HCT116 (cell line): ENCODE measurements around the gene FAIM2. TPM values are rescaled to one million over a fixed set of nuclear protein-coding genes. Genes with fewer than 3 reads are reported as not detected.

Experiments used
- ATAC-seq: fragments of 200-7000 bp; cut with Tn5 transposase; 2 replicates; pipeline ENCODE4 v1.9.1; 2020; ENCODE audit warnings: mild to moderate bottlenecking, moderate library complexity
- BruUV-seq: library from RNA; stranded (reverse); fragments of 400-500 nt; replicated peaks from 2 replicates; lab custom pipeline; 2021; lab: Mats Ljungman, UMichigan
- CTCF ChIA-PET: fragments of 300-600 bp; sonication (Branson Sonifier 250); formaldehyde crosslinking; loops from one replicate; lab custom pipeline; 2021; ENCODE audit warnings: antibody characterized with exemption; lab: Charles Lee
- POLR2A ChIA-PET: fragments of 300-600, 350-600 bp; sonication (Branson Sonifier 250); formaldehyde crosslinking; loops from one replicate; lab custom pipeline; 2021; ENCODE audit warnings: antibody characterized with exemption; lab: Charles Lee
- RAD21 ChIA-PET, 2 experiments: fragments of 300-600 bp; sonication (Branson Sonifier 250); formaldehyde crosslinking; loops; one replicate each; lab custom pipeline; 2023; ENCODE audit warnings: low total read pairs in 2 of 2; ENCODE audit not compliant: uncharacterized antibody in 2 of 2, unreplicated experiment in 2 of 2, low non-redundant PET in 1 of 2; lab: Charles Lee
- DNase-seq: peaks from one replicate; pipeline ENCODE4 v3.0.0-alpha.2; 2010; ENCODE audit warnings: low read depth, low spot score
- H2AFZ ChIP-seq: fragments of 200-600 bp; shearing (Covaris generic), sonication (generic); 2 replicates; pipeline ENCODE4 v1.6.1; 2017; ENCODE audit warnings: low read depth, mixed run types, mixed read lengths, antibody characterized with exemption, low read length; ENCODE audit not compliant: poor library complexity, severe bottlenecking
- H3K27ac ChIP-seq: 2 replicates; pipeline ENCODE4 v1.5.1; 2012; ENCODE audit warnings: low read depth, low read length
- H3K27me3 ChIP-seq: fragments of 200-600 bp; sonication (generic); 2 replicates; pipeline ENCODE4 v1.6.1; 2016; ENCODE audit warnings: mixed run types, low read length, mixed read lengths; ENCODE audit not compliant: insufficient read depth
- H3K36me3 ChIP-seq, 2 experiments: fragments of 200-500 bp in 1 of 2; fragments of 200-600 bp in 1 of 2; sonication (Bioruptor generic) in 1 of 2; sonication (generic) in 1 of 2; 2 replicates each; pipeline versions ENCODE4 v1.5.1 to v1.6.1; 2014 to 2016; ENCODE audit warnings: low read length in 2 of 2, inconsistent platforms in 1 of 2, mixed read lengths in 1 of 2, mixed run types in 1 of 2; ENCODE audit not compliant: insufficient read depth in 2 of 2, control insufficient read depth in 1 of 2
- H3K4me1 ChIP-seq, 2 experiments: fragments of 200-600 bp in 1 of 2; sonication (generic) in 1 of 2; 2 replicates each; pipeline versions ENCODE4 v1.5.1 to v1.6.1; 2012 to 2017; ENCODE audit warnings: low read length in 2 of 2, inconsistent platforms in 1 of 2, mild to moderate bottlenecking in 1 of 2, mixed read lengths in 1 of 2, mixed run types in 1 of 2, moderate library complexity in 1 of 2; ENCODE audit not compliant: insufficient read depth in 2 of 2, control insufficient read depth in 1 of 2
- H3K4me2 ChIP-seq: fragments of 200-600 bp; sonication (generic); 2 replicates; pipeline ENCODE4 v1.6.1; 2017; ENCODE audit warnings: mixed run types, low read length, mixed read lengths
- H3K4me3 ChIP-seq, 2 experiments: fragments of 200-600 bp in 1 of 2; sonication (generic) in 1 of 2; replicated peaks in 1 of 2; 2 replicates each; pipeline ENCODE4 v1.5.1; 2011 to 2016; ENCODE audit warnings: low read length in 2 of 2, control low read depth in 1 of 2, low read depth in 1 of 2, mild to moderate bottlenecking in 1 of 2, mixed read lengths in 1 of 2, mixed run types in 1 of 2
- H3K79me2 ChIP-seq: fragments of 200-600 bp; sonication (generic); 2 replicates; pipeline ENCODE4 v1.6.1; 2017; ENCODE audit warnings: mild to moderate bottlenecking, mixed run types, low read length, moderate library complexity, mixed read lengths; ENCODE audit not compliant: insufficient read depth
- H3K9ac ChIP-seq: fragments of 200-600 bp; sonication (generic); 2 replicates; pipeline ENCODE4 v1.6.1; 2016; ENCODE audit warnings: low read length, mixed read lengths
- H3K9me2 ChIP-seq: fragments of 200-600 bp; sonication (generic), shearing (Covaris generic); 2 replicates; pipeline ENCODE4 v1.6.1; 2017; ENCODE audit warnings: mixed run types, mild to moderate bottlenecking, moderate library complexity; ENCODE audit not compliant: insufficient read depth
- H3K9me3 ChIP-seq, 2 experiments: fragments of 200-500 bp in 1 of 2; fragments of 200-600 bp in 1 of 2; sonication (Bioruptor generic) in 1 of 2; sonication (generic) in 1 of 2; 2 replicates each; pipeline ENCODE4 v1.6.1; 2014 to 2017; ENCODE audit warnings: low read length in 2 of 2, mixed read lengths in 2 of 2, inconsistent platforms in 1 of 2, low read depth in 1 of 2, mild to moderate bottlenecking in 1 of 2, mixed run types in 1 of 2, moderate library complexity in 1 of 2; ENCODE audit not compliant: control insufficient read depth in 1 of 2, insufficient read depth in 1 of 2
- H4K20me1 ChIP-seq: fragments of 200-600 bp; sonication (generic), shearing (Covaris generic); 2 replicates; pipeline ENCODE4 v1.6.1; 2017; ENCODE audit warnings: mixed run types, mild to moderate bottlenecking, moderate library complexity; ENCODE audit not compliant: insufficient read depth
- CBX3 ChIP-seq: IDR thresholded peaks from 2 replicates; pipeline ENCODE4 v1.6.1; 2012; ENCODE audit warnings: low read depth
- CEBPB ChIP-seq: IDR thresholded peaks from 2 replicates; pipeline ENCODE4 v1.6.1; 2012; ENCODE audit warnings: low read depth
- EGR1 ChIP-seq: IDR thresholded peaks from 2 replicates; pipeline ENCODE4 v1.6.1; 2012; ENCODE audit warnings: low read depth
- EZH2 ChIP-seq: fragments of 200-600 bp; sonication (generic); IDR thresholded peaks from 2 replicates; pipeline ENCODE4 v1.6.1; 2017; ENCODE audit warnings: antibody characterized with exemption, mixed run types
- EZH2phosphoT487 ChIP-seq: fragments of 200-600 bp; IDR thresholded peaks from 2 replicates; pipeline ENCODE4 v1.6.1; 2018; ENCODE audit warnings: antibody characterized with exemption, borderline replicate concordance
- JUND ChIP-seq: IDR thresholded peaks from 2 replicates; pipeline ENCODE4 v1.6.1; 2012
- POLR2A ChIP-seq: IDR thresholded peaks from 2 replicates; pipeline ENCODE4 v1.7.0; 2011; ENCODE audit warnings: borderline replicate concordance; ENCODE audit not compliant: insufficient read depth, insufficient read length; ENCODE audit errors: extremely low read depth
- POLR2AphosphoS5 ChIP-seq: IDR thresholded peaks from 2 replicates; pipeline ENCODE4 v1.6.1; 2011; ENCODE audit warnings: mild to moderate bottlenecking, low read depth, low read length, moderate library complexity
- RAD21 ChIP-seq: IDR thresholded peaks from 2 replicates; pipeline ENCODE4 v1.6.1; 2012; ENCODE audit warnings: low read depth, mild to moderate bottlenecking
- SIN3A ChIP-seq: IDR thresholded peaks from 2 replicates; pipeline ENCODE4 v1.6.1; 2012; ENCODE audit warnings: low read depth
- SRF ChIP-seq: IDR thresholded peaks from 2 replicates; pipeline ENCODE4 v1.6.1; 2012; ENCODE audit warnings: low read depth
- TCF7L2 ChIP-seq: IDR thresholded peaks from 2 replicates; pipeline ENCODE4 v1.7.0; 2011; ENCODE audit warnings: borderline replicate concordance, inconsistent platforms; ENCODE audit not compliant: insufficient read depth, insufficient read length; ENCODE audit errors: extremely low read depth
- ZBTB33 ChIP-seq: IDR thresholded peaks from 2 replicates; pipeline ENCODE4 v1.6.1; 2011; ENCODE audit warnings: mild to moderate bottlenecking, low read length, moderate library complexity; ENCODE audit not compliant: insufficient replicate concordance; ENCODE audit errors: extremely low read depth
- ZNF274 ChIP-seq: fragments of 200-500 bp; sonication (Bioruptor generic); IDR thresholded peaks from 2 replicates; pipeline ENCODE4 v1.6.1; 2014; ENCODE audit warnings: mild to moderate bottlenecking, low read depth, low read length, inconsistent platforms
- intact Hi-C: fragments of 100-400 bp; cut with micrococcal nuclease; formaldehyde crosslinking; loops from 2 replicates; pipeline ENCODE4 v1.10.0; 2022
- total RNA-seq: library from RNA; stranded (reverse); gene quantifications from one replicate; pipeline ENCODE4 v1.2.1, GENCODE V29; 2021; ENCODE audit not compliant: unreplicated experiment
- TF ChIP-seq, protein P1 (sequence below): IDR thresholded peaks from 2 replicates; pipeline ENCODE4 v1.6.1; 2012

FAIM2 gene
- total RNA-seq, 1 experiment from 2014 or later: not detected

- POLR2A ChIA-PET: no interaction called here
Observed at GRCh38 chr12:49899286-49899843, 4.3 kb downstream of the FAIM2 start.

More at GRCh38 chr12:49899286-49899843, 4.3 kb downstream of the FAIM2 start:
- DNase-seq (no peak), ATAC-seq (no peak)
- Histone ChIP-seq H3K4me3 (no peak overlapping the region), H3K27ac (no peak overlapping the region), H3K36me3 (no peaks in the 10 kb centered on the region), H3K4me2 (no peak overlapping the region), H2AFZ (no peak overlapping the region), H3K9me3 (no peaks in the 10 kb centered on the region), H3K4me1 (peaks cover 0 to 5% of the 10 kb centered on the region in 2 experiments; a peak in 2 of 4 replicates), H3K9ac (no peak overlapping the region), H4K20me1 (no peaks in the 10 kb centered on the region), H3K27me3 (peaks cover 3% of the 10 kb centered on the region; the same call in 1 of the 2 replicates), H3K9me2 (no peaks in the 10 kb centered on the region), H3K79me2 (no peaks in the 10 kb centered on the region)
- intact Hi-C loops: no loop called here
- BruUV-seq: no TSS peak
- TF ChIP-seq, protein P1, sequence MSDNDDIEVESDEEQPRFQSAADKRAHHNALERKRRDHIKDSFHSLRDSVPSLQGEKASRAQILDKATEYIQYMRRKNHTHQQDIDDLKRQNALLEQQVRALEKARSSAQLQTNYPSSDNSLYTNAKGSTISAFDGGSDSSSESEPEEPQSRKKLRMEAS: no peak
- TF ChIP-seq ZBTB33 (no peak), EZH2 (no peak), SIN3A (no peak), JUND (no peak), EGR1 (no peak), POLR2AphosphoS5 (no peak), CBX3 (no peak), TCF7L2 (no peak), ZNF274 (no peak), SRF (no peak), POLR2A (no peak), EZH2phosphoT487 (no peak), RAD21 (no peak), CEBPB (no peak)
- RAD21 ChIA-PET: no interaction called here
- CTCF ChIA-PET: no interaction called here
